Glomerular endothelial cell (primary cell): ENCODE measurements around the gene FOXP1. TPM values are rescaled to one million over a fixed set of nuclear protein-coding genes. Genes with fewer than 3 reads are reported as not detected.

ENCODE experiments used
- DNase-seq: peaks from one replicate; pipeline ENCODE4 v3.0.0-alpha.2; 2011; ENCODE audit warnings: low read depth, low spot score; ENCODE audit errors: extremely low read depth
- total RNA-seq: library from RNA; depleted of rRNA; stranded (reverse); fragments of >200 nt; gene quantifications from 2 replicates; pipeline ENCODE4 v1.2.3, GENCODE V29; 2015

The FOXP1 gene
- total RNA-seq, 1 donor from 2014 or later, result 54.8 TPM

- no peak for DNase-seq
These were observed 18.2 kb downstream of the FOXP1 start for GRCh38 chr3:71565316-71565715.

- no peak for DNase-seq
These were observed 19.2 kb downstream of the FOXP1 start for GRCh38 chr3:71564361-71564760.

- DNase-seq, result no peak
These were observed 19.7 kb downstream of the FOXP1 start for GRCh38 chr3:71563827-71564226.

- no peak for DNase-seq
These were observed 20.6 kb downstream of the FOXP1 start for GRCh38 chr3:71562938-71563337.

GRCh38 chr3:71560665-71561064 is 22.9 kb downstream of the FOXP1 start:
- no peak for DNase-seq

- DNase-seq, result no peak
These were observed 23.9 kb downstream of the FOXP1 start for GRCh38 chr3:71559578-71560162.

GRCh38 chr3:71559021-71559420 is 24.5 kb downstream of the FOXP1 start:
- no peak for DNase-seq

GRCh38 chr3:71554649-71555048 is 28.9 kb downstream of the FOXP1 start:
- DNase-seq, result no peak

GRCh38 chr3:71551311-71551919 is 32.1 kb downstream of the FOXP1 start:
- DNase-seq, result no peak

- DNase-seq, result no peak
These were observed 33.6 kb downstream of the FOXP1 start for GRCh38 chr3:71549951-71550350.

- no peak for DNase-seq
These were observed 34.7 kb downstream of the FOXP1 start for GRCh38 chr3:71548705-71549384.

GRCh38 chr3:71547249-71548198 is 36.0 kb downstream of the FOXP1 start:
- DNase-seq, result no peak

- DNase-seq, result no peak
These were observed 36.7 kb downstream of the FOXP1 start for GRCh38 chr3:71546821-71547220.

GRCh38 chr3:71545330-71545729 is 38.2 kb downstream of the FOXP1 start:
- no peak for DNase-seq

- no peak for DNase-seq
These were observed 40.0 kb downstream of the FOXP1 start for GRCh38 chr3:71543371-71544016.

- DNase-seq, result no peak
These were observed 40.8 kb downstream of the FOXP1 start for GRCh38 chr3:71542521-71543370.

- no peak for DNase-seq
These were observed 42.2 kb downstream of the FOXP1 start for GRCh38 chr3:71541313-71541712.

GRCh38 chr3:71537211-71537611 is 46.3 kb downstream of the FOXP1 start:
- DNase-seq, result peak; percentile 79

GRCh38 chr3:71536376-71536965 is 47.1 kb downstream of the FOXP1 start:
- DNase-seq, result no peak
